Endothelial cell of umbilical vein (primary cell): ENCODE measurements around the gene CTIF. TPM values are rescaled to one million over a fixed set of nuclear protein-coding genes. Genes with fewer than 3 reads are reported as not detected.

Experiments used
- BruUV-seq: library from RNA; stranded (reverse); fragments of 400-500 nt; replicated peaks from 2 replicates; lab custom pipeline; 2021; lab: Mats Ljungman, UMichigan
- CTCF ChIA-PET: fragments of 300-600, 350-600 bp; sonication (Branson Sonifier 250); formaldehyde crosslinking; loops from one replicate; lab custom pipeline; 2021; ENCODE audit warnings: antibody characterized with exemption, inconsistent platforms; lab: Charles Lee
- POLR2A ChIA-PET: fragments of 300-600, 350-600 bp; sonication (Branson Sonifier 250); formaldehyde crosslinking; loops from one replicate; lab custom pipeline; 2021; ENCODE audit warnings: antibody characterized with exemption, inconsistent platforms; lab: Charles Lee
- DNase-seq: peaks from one replicate; pipeline ENCODE4 v3.0.0-alpha.2; 2011; ENCODE audit warnings: low read depth, low spot score
- FAIRE-seq: peaks from 2 replicates; lab custom pipeline; 2011; peaks lifted over from hg19 to GRCh38; lab: Jason Lieb, UNC
- H2AFZ ChIP-seq: 2 replicates; pipeline ENCODE4 v1.6.0; 2012; ENCODE audit warnings: low read depth, low read length, control low read depth, inconsistent platforms
- H3K27ac ChIP-seq: 2 replicates; pipeline ENCODE4 v1.5.1; 2011; ENCODE audit warnings: low read depth, mild to moderate bottlenecking, control low read depth, low read length, moderate library complexity; ENCODE audit not compliant: insufficient read depth
- H3K27me3 ChIP-seq, 2 experiments: 2 replicates each; pipeline versions ENCODE4 v1.6.0 to v1.6.1; 2011; ENCODE audit warnings: low read length in 2 of 2, mixed read lengths in 1 of 2; ENCODE audit not compliant: control insufficient read depth in 2 of 2, insufficient read depth in 2 of 2
- H3K36me3 ChIP-seq, 2 experiments: 2 replicates in 1 of 2; 3 replicates in 1 of 2; pipeline ENCODE4 v1.5.1; 2011; ENCODE audit warnings: low read length in 2 of 2, mild to moderate bottlenecking in 1 of 2, moderate library complexity in 1 of 2; ENCODE audit not compliant: control insufficient read depth in 2 of 2, insufficient read depth in 2 of 2; ENCODE audit errors: extremely low read depth in 1 of 2
- H3K4me1 ChIP-seq: 3 replicates; pipeline ENCODE4 v1.5.1; 2011; ENCODE audit warnings: mild to moderate bottlenecking, low read length; ENCODE audit not compliant: control insufficient read depth, insufficient read depth; ENCODE audit errors: extremely low read depth
- H3K4me2 ChIP-seq: 2 replicates; pipeline ENCODE4 v1.6.1; 2011; ENCODE audit warnings: low read length, control low read depth, mixed read lengths; ENCODE audit not compliant: insufficient read depth
- H3K4me3 ChIP-seq, 3 experiments: fragments of 200-600 bp in 1 of 3; sonication (generic), shearing (Covaris generic) in 1 of 3; replicated peaks in 1 of 3; 2 replicates each; pipeline ENCODE4 v1.5.1; 2011 to 2016; ENCODE audit warnings: control low read depth in 3 of 3, low read length in 3 of 3, mild to moderate bottlenecking in 2 of 3, inconsistent platforms in 1 of 3, low read depth in 1 of 3, moderate library complexity in 1 of 3; ENCODE audit not compliant: insufficient read depth in 1 of 3
- H3K79me2 ChIP-seq: 2 replicates; pipeline ENCODE4 v1.6.0; 2012; ENCODE audit warnings: low read length, inconsistent platforms; ENCODE audit not compliant: control insufficient read depth, insufficient read depth
- H3K9ac ChIP-seq: replicated peaks from 2 replicates; pipeline ENCODE3; 2011; ENCODE audit warnings: low read length, control low read depth; ENCODE audit not compliant: insufficient read depth; ENCODE audit errors: extremely low read depth
- H3K9me1 ChIP-seq: replicated peaks from 3 replicates; pipeline ENCODE4 v1.6.0; 2011; ENCODE audit warnings: mild to moderate bottlenecking, low read length; ENCODE audit not compliant: control insufficient read depth, insufficient read depth; ENCODE audit errors: extremely low read depth
- H3K9me3 ChIP-seq: replicated peaks from 2 replicates; pipeline ENCODE4 v1.5.1; 2012; ENCODE audit warnings: low read length, inconsistent platforms; ENCODE audit not compliant: control insufficient read depth, insufficient read depth
- H4K20me1 ChIP-seq: replicated peaks from 2 replicates; pipeline ENCODE3; 2011; ENCODE audit warnings: mild to moderate bottlenecking, low read length; ENCODE audit not compliant: control insufficient read depth, insufficient read depth; ENCODE audit errors: extremely low read depth
- EZH2 ChIP-seq: IDR thresholded peaks from 2 replicates; pipeline ENCODE4 v1.6.1; 2012; ENCODE audit warnings: borderline replicate concordance, low read depth, mild to moderate bottlenecking, moderate library complexity, low read length, inconsistent platforms; ENCODE audit not compliant: severe bottlenecking
- FOS ChIP-seq: IDR thresholded peaks from 2 replicates; pipeline ENCODE4 v1.6.1; 2011; ENCODE audit warnings: mild to moderate bottlenecking, low read length, moderate library complexity, borderline replicate concordance; ENCODE audit not compliant: insufficient read depth
- GATA2 ChIP-seq: IDR thresholded peaks from 2 replicates; pipeline ENCODE4 v1.7.0; 2011; ENCODE audit warnings: low read depth, mild to moderate bottlenecking, moderate library complexity, mixed read lengths, low read length; ENCODE audit not compliant: insufficient read length, insufficient read depth
- JUN ChIP-seq: IDR thresholded peaks from 2 replicates; pipeline ENCODE4 v1.6.1; 2011; ENCODE audit warnings: borderline replicate concordance, low read depth; ENCODE audit not compliant: insufficient read length, insufficient read depth
- MAX ChIP-seq: IDR thresholded peaks from 2 replicates; pipeline ENCODE4 v1.6.1; 2011; ENCODE audit not compliant: insufficient read depth, insufficient read length
- MYC ChIP-seq: IDR thresholded peaks from one replicate; pipeline ENCODE4 v1.6.1; 2011; ENCODE audit warnings: mild to moderate bottlenecking, low read depth, low read length
- POLR2A ChIP-seq: IDR thresholded peaks from 2 replicates; pipeline ENCODE4 v1.6.1; 2012; ENCODE audit warnings: low read depth, mild to moderate bottlenecking, control low read depth, low read length
- POLR2AphosphoS5 ChIP-seq: IDR thresholded peaks from 2 replicates; pipeline ENCODE4 v1.6.1; 2012; ENCODE audit warnings: low read depth, mild to moderate bottlenecking, control low read depth, low read length, moderate library complexity; ENCODE audit not compliant: insufficient read depth
- dilution Hi-C: fragments of 300-500 bp; cut with MboI; formaldehyde crosslinking; loops from one replicate; pipeline ENCODE4 v1.15.0; 2019; ENCODE audit warnings: low sequenced_read_pairs; ENCODE audit not compliant: extremely low pct_ligation_motif_present
- intact Hi-C: fragments of 100-400 bp; cut with micrococcal nuclease; formaldehyde crosslinking; loops from one replicate; pipeline ENCODE4 v1.10.0; 2022
- polyA plus RNA-seq, 4 experiments: library from polyadenylated mRNA; depleted of rRNA in 3 of 4; stranded (reverse) in 3 of 4; unstranded in 1 of 4; fragments of >200 nt; gene quantifications; 2 replicates each; pipeline versions ENCODE4 v1.2.1 to v1.2.3, GENCODE V29; 2011 to 2012; ENCODE audit warnings: missing spikeins in 1 of 4
- total RNA-seq: library from RNA; stranded (reverse); gene quantifications from 2 replicates; pipeline ENCODE4 v1.2.3, GENCODE V29; 2021
- TF ChIP-seq, protein P1 (sequence below), 2 donors: IDR thresholded peaks; 1 replicate in 1 of 2; 2 replicates in 1 of 2; pipeline ENCODE4 v1.5.1; 2011; ENCODE audit warnings: low read length in 2 of 2, mild to moderate bottlenecking in 2 of 2, moderate library complexity in 2 of 2, control low read depth in 1 of 2, inconsistent platforms in 1 of 2, low read depth in 1 of 2; ENCODE audit not compliant: insufficient read depth in 1 of 2; ENCODE audit errors: extremely low read depth in 1 of 2

The CTIF gene
- total and polyA plus RNA-seq, 2 donors (not counting 3 experiments of a cell fraction or from before 2014, with no cell fraction given): 20.9 to 57.7 TPM

DNA sequence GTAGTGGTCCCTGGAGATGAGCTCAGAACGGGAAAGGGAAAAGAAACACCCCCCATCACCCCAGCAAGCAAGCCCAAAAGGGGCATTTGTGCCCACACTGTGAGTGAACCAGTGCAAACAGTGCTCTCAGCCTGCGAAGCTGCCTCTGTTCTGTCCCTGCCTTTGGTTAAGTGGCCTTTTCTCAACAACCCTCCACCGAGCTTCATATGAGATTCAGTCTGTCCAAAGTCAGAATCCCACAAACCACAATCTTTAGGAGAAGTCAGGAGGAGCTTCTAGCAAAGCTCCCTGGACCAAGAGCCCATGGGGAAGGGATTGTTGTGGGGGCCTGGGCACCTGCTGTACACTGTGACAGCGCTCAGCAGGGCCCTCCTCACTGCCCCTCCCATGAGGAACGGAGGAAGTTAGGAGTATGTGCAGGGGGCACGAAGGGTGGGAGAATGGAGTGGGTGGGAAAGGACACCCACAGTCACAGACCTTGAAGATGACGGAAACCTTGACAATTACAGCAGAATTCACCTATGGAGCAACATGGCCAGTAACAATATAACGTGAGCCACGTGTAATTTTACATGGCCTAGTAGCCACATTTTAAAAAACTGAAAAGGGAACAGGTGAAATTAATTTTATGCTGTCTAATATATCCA, 292.4 kb downstream of the CTIF start:
- no TSS peak for BruUV-seq
- Histone ChIP-seq H3K27me3 (no peaks in the 10 kb centered on the region), H3K79me2 (no peaks in the 10 kb centered on the region), H3K4me3 (no peak overlapping the region), H3K9me3 (no peaks in the 10 kb centered on the region), H3K4me2 (no peak overlapping the region), H4K20me1 (no peaks in the 10 kb centered on the region), H2AFZ (no peak overlapping the region), H3K9ac (no peak overlapping the region), H3K9me1 (no peaks in the 10 kb centered on the region), H3K36me3 (no peaks in the 10 kb centered on the region), H3K4me1 (peaks cover 43% of the 10 kb centered on the region), H3K27ac (no peak overlapping the region)
- dilution Hi-C loops (no loop called here), intact Hi-C loops (no loop called here)
- FAIRE-seq (no peak), DNase-seq (no peak)
- ChIA-PET CTCF (interaction anchor here (1.0 to 2.0 kb wide), 4 partner anchors 37 to 407 kb away, joined by 3 to 7 read pairs (median 4); no protein-coding TSS in a partner anchor), POLR2A (no interaction called here)
- TF ChIP-seq, protein P1, sequence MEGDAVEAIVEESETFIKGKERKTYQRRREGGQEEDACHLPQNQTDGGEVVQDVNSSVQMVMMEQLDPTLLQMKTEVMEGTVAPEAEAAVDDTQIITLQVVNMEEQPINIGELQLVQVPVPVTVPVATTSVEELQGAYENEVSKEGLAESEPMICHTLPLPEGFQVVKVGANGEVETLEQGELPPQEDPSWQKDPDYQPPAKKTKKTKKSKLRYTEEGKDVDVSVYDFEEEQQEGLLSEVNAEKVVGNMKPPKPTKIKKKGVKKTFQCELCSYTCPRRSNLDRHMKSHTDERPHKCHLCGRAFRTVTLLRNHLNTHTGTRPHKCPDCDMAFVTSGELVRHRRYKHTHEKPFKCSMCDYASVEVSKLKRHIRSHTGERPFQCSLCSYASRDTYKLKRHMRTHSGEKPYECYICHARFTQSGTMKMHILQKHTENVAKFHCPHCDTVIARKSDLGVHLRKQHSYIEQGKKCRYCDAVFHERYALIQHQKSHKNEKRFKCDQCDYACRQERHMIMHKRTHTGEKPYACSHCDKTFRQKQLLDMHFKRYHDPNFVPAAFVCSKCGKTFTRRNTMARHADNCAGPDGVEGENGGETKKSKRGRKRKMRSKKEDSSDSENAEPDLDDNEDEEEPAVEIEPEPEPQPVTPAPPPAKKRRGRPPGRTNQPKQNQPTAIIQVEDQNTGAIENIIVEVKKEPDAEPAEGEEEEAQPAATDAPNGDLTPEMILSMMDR (IDR thresholded peaks at IDR 0.05; ENCODE audit: extremely low read depth in 1 of 2, insufficient read depth in 1 of 2, low read depth in 1 of 2, low read length in 2 of 2): no peak
- TF ChIP-seq EZH2 (no peak), JUN (no peak), GATA2 (no peak), POLR2A (no peak), MAX (no peak), FOS (no peak), MYC (no peak), POLR2AphosphoS5 (no peak)
